SU-DHL-6 (cell line): Measurements from ENCODE around the gene PSAPL1.

Source experiments
- H2AFZ ChIP-seq: fragments of 200-600 bp; sonication (generic); 2 replicates; pipeline ENCODE4 v1.6.1; 2014; ENCODE audit warnings: low read depth, mild to moderate bottlenecking, moderate library complexity, mixed read lengths, antibody characterized with exemption, low read length; ENCODE audit not compliant: severe bottlenecking
- H3F3A ChIP-seq: fragments of 200-600 bp; shearing (Covaris generic); 2 replicates; pipeline ENCODE4 v1.6.0; 2016; ENCODE audit warnings: antibody characterized with exemption, mild to moderate bottlenecking; ENCODE audit not compliant: insufficient read depth
- H3K27ac ChIP-seq: fragments of 200-600 bp; sonication (generic); 2 replicates; pipeline ENCODE4 v1.5.1; 2016; ENCODE audit warnings: low read depth, mild to moderate bottlenecking, low read length, moderate library complexity, mixed read lengths
- H3K27me3 ChIP-seq: fragments of 200-600 bp; sonication (generic), shearing (Covaris generic); 2 replicates; pipeline ENCODE4 v1.6.0; 2014; ENCODE audit warnings: mild to moderate bottlenecking, low read length
- H3K36me3 ChIP-seq: fragments of 200-600 bp; sonication (generic); 2 replicates; pipeline ENCODE4 v1.6.1; 2014; ENCODE audit warnings: mild to moderate bottlenecking, low read length, mixed read lengths
- H3K4me2 ChIP-seq: fragments of 300-600, 200-600 bp; shearing (Covaris generic), sonication (generic); 2 replicates; pipeline ENCODE4 v1.6.0; 2014; ENCODE audit warnings: low read length, low read depth, mild to moderate bottlenecking; ENCODE audit not compliant: poor library complexity, severe bottlenecking
- H3K4me3 ChIP-seq: fragments of 200-600 bp; sonication (generic); 2 replicates; pipeline ENCODE4 v1.5.1; 2014; ENCODE audit warnings: antibody characterized with exemption, low read length, mild to moderate bottlenecking, mixed read lengths; ENCODE audit not compliant: insufficient read depth, poor library complexity, severe bottlenecking
- H3K79me2 ChIP-seq: fragments of 200-600 bp; sonication (generic); 2 replicates; pipeline ENCODE4 v1.6.1; 2014; ENCODE audit warnings: mild to moderate bottlenecking, low read length, moderate library complexity; ENCODE audit not compliant: insufficient read depth
- H3K9ac ChIP-seq: fragments of 200-600 bp; sonication (generic); 2 replicates; pipeline ENCODE4 v1.7.0; 2014; ENCODE audit warnings: mild to moderate bottlenecking, low read length
- H3K9me2 ChIP-seq: fragments of 200-600 bp; sonication (generic); replicated peaks from 2 replicates; pipeline ENCODE4 v1.6.1; 2014; ENCODE audit warnings: low read length; ENCODE audit not compliant: insufficient read depth
- H3K9me3 ChIP-seq: fragments of 200-600 bp; sonication (generic); 2 replicates; pipeline ENCODE4 v1.6.1; 2014; ENCODE audit warnings: low read length, mixed read lengths; ENCODE audit not compliant: insufficient read depth
- H4K20me1 ChIP-seq: fragments of 200-600 bp; sonication (generic); 2 replicates; pipeline ENCODE4 v1.6.1; 2014; ENCODE audit warnings: low read depth, mild to moderate bottlenecking, antibody characterized with exemption, low read length, moderate library complexity, mixed read lengths
- EZH2phosphoT487 ChIP-seq: fragments of 200-600 bp; sonication (generic), shearing (Covaris generic); conservative IDR thresholded peaks from 2 replicates; pipeline ENCODE4 v1.6.1; 2018; ENCODE audit warnings: mild to moderate bottlenecking, antibody characterized with exemption, low read length, moderate library complexity, mixed read lengths
- TF ChIP-seq, protein P1 (sequence below): fragments of 200-600 bp; sonication (generic); IDR thresholded peaks from one replicate; pipeline ENCODE4 v1.5.1; 2017; ENCODE audit warnings: antibody characterized with exemption, mild to moderate bottlenecking, low read length, moderate library complexity; ENCODE audit not compliant: insufficient read depth, poor library complexity, severe bottlenecking

PSAPL1 gene

DNA sequence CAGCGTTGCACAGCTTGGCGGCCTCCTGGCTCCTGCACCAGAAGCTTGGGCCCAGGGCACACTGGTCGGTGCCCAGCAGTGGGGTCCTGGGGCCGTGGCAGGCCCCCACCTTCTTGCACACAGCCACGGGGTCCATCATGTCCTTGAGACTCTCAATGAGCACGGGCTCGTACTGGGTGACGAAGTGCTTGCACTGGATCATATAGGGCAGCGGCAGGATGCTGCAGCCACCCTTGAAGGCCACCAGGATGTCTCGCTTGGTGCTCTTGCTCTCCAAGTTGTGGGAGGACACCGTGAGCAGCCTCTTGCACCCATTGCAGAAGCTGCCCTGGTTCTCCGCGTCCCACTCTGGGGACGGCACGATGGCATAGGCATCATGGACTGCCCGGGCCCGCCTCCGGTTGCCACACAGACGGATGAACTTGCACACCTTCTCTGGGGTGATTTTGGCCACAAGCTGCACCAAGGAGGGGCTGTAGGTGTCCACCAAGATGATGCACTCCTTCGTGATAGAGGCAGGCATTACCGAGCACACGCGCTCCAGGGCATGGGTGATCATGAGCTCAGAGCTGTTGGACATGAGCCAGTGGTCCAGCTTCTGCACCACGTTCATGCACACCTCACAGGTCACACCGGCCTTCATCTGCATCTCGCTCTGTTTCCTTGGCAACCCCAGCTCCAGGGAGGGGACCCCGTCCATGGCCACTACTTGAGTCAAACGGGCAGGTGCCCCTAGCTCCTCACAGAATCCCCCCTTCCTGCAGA is 1.2 kb downstream of the PSAPL1 start:
- H3K9me3 ChIP-seq: no peaks in the 10 kb centered on the region
- H2AFZ ChIP-seq: no peak overlapping the region
- no peaks in the 10 kb centered on the region for H3K9me2 ChIP-seq
- H4K20me1 ChIP-seq: no peaks in the 10 kb centered on the region
- no peaks in the 10 kb centered on the region for H3K27me3 ChIP-seq
- TF ChIP-seq EZH2phosphoT487: no peak
- TF ChIP-seq, protein P1, sequence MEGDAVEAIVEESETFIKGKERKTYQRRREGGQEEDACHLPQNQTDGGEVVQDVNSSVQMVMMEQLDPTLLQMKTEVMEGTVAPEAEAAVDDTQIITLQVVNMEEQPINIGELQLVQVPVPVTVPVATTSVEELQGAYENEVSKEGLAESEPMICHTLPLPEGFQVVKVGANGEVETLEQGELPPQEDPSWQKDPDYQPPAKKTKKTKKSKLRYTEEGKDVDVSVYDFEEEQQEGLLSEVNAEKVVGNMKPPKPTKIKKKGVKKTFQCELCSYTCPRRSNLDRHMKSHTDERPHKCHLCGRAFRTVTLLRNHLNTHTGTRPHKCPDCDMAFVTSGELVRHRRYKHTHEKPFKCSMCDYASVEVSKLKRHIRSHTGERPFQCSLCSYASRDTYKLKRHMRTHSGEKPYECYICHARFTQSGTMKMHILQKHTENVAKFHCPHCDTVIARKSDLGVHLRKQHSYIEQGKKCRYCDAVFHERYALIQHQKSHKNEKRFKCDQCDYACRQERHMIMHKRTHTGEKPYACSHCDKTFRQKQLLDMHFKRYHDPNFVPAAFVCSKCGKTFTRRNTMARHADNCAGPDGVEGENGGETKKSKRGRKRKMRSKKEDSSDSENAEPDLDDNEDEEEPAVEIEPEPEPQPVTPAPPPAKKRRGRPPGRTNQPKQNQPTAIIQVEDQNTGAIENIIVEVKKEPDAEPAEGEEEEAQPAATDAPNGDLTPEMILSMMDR: no peak
- H3F3A ChIP-seq: no peaks in the 10 kb centered on the region
- H3K4me3 ChIP-seq: no peak overlapping the region
- H3K79me2 ChIP-seq: no peaks in the 10 kb centered on the region
- H3K9ac ChIP-seq: no peak overlapping the region
- H3K4me2 ChIP-seq: no peak overlapping the region
- no peaks in the 10 kb centered on the region for H3K36me3 ChIP-seq
- no peak overlapping the region for H3K27ac ChIP-seq

DNA sequence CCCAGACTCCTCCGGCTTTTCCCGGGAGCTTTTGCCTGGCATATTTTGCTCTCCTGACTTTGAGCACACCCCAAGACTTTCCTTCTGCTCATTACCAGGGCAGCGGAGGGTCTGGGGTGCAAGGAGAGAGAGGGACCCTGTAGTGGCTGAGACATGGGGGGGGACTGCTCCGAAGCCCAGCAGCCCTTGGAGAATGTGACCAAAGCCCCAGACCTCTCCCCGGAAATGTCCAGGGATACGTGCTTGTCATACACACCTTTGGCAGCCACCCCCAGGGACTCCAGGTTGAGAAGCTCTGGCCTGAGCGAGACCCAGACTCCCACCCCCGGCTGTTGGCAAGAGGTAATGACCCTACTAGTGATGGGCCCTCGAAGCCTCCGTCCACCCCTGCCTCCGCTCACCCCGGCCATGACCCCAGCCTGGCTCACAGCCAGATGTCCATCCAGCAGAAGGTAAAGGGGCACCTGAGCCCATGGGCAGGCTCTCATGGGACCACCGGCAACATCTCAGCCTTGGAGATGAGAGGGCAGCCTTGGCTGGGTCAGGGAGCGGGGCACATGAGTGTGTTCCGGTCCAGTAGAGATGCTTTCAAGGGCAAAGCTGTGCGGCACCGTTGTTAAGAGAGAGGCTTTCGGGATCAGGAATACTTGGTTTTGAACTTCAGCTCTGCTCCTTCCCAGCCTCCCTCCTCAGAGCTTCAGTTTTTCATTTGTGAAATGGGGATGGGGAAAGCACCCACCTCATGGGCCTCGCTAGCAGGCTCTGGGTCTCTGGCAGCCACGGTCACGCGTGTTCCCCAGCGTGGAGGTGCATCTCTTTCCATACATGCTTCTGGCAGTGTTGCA is 2.0 kb downstream of the PSAPL1 start:
- no peak overlapping the region for H3K27ac ChIP-seq
- no peak overlapping the region for H3K4me3 ChIP-seq
- H3K9ac ChIP-seq: no peak overlapping the region
- H3K9me3 ChIP-seq: no peaks in the 10 kb centered on the region
- H3K36me3 ChIP-seq: no peaks in the 10 kb centered on the region
- H3K4me2 ChIP-seq: no peak overlapping the region
- no peaks in the 10 kb centered on the region for H3F3A ChIP-seq
- no peaks in the 10 kb centered on the region for H3K79me2 ChIP-seq
- H3K9me2 ChIP-seq: no peaks in the 10 kb centered on the region
- no peaks in the 10 kb centered on the region for H4K20me1 ChIP-seq
- TF ChIP-seq EZH2phosphoT487: no peak
- TF ChIP-seq, protein P1: no peak
- no peaks in the 10 kb centered on the region for H3K27me3 ChIP-seq
- H2AFZ ChIP-seq: no peak overlapping the region

DNA sequence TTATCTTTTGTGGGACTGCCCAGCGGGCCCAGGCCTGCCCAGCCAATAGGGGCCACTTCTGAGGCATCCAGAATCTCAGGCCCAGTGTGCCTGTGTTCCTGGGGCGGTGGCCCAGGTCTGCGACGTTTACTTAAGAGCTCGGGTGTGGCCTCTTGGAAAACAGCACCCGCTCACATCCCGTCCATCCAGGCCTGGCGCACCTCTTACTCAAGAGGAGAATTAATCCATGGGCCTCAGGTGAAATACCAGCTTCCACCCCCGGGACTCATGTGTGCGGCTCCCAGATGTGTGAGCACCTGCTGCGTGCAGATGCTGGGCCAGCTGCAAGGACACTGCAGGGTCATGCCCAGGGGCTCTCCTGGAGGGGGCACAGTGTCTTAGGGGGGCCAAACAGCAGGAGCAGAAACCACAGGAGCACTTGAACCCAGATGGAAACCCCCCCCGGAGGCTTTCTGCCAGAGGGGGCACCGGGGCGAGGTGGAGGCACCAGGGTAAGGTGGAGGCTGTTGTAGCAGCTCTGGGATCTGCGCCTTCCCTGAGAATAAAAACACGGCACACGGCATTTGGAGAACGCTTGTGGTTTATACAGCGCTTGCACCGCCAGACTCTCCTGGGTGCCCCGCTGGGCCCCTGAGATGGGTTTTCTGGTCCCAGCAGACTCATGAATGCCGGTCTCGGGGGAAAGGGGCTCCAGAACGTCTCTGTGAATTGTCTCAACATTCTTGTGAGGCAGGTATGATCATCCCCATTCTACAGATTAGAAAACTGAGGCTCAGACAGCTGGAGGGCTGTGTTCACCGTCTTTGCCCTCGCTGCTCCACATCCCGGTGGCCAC is 2.8 kb downstream of the PSAPL1 start:
- Histone ChIP-seq H3K27ac (no peak overlapping the region), H3K9me2 (no peaks in the 10 kb centered on the region), H3K4me3 (no peak overlapping the region), H3K9ac (no peak overlapping the region), H4K20me1 (no peaks in the 10 kb centered on the region), H3K36me3 (no peaks in the 10 kb centered on the region), H3K27me3 (no peaks in the 10 kb centered on the region), H3K79me2 (no peaks in the 10 kb centered on the region), H3K9me3 (no peaks in the 10 kb centered on the region), H3K4me2 (no peak overlapping the region), H3F3A (no peaks in the 10 kb centered on the region), H2AFZ (no peak overlapping the region)
- no peak for TF ChIP-seq EZH2phosphoT487
- TF ChIP-seq, protein P1: no peak
